Epithelial cell of prostate (primary cell): ENCODE measurements around the gene MICAL3.

ENCODE experiments used
- DNase-seq: peaks from one replicate; pipeline ENCODE4 v3.0.0-alpha.2; 2011; ENCODE audit warnings: low read depth, low spot score
- H3K27ac ChIP-seq: fragments of 450-650 bp; 2 replicates; pipeline ENCODE4 v1.5.1; 2017; ENCODE audit warnings: mild to moderate bottlenecking

MICAL3 gene

GRCh38 chr22:17957693-17958092 lies 66.7 kb downstream of the MICAL3 start:
- no peak overlapping the region for H3K27ac ChIP-seq
- no peak for DNase-seq

GRCh38 chr22:17957204-17957603 lies 67.2 kb downstream of the MICAL3 start:
- DNase-seq: no peak
- H3K27ac ChIP-seq: no peak overlapping the region

GRCh38 chr22:17956630-17957029 lies 67.7 kb downstream of the MICAL3 start:
- H3K27ac ChIP-seq: no peak overlapping the region

GRCh38 chr22:17955590-17956379 lies 68.6 kb downstream of the MICAL3 start:
- DNase-seq: no peak
- H3K27ac ChIP-seq: no peak overlapping the region

More at GRCh38 chr22:17956630-17957029, 67.7 kb downstream of the MICAL3 start:
- DNase-seq: no peak

- H3K27ac ChIP-seq: no peak overlapping the region
- DNase-seq: no peak
Measured at GRCh38 chr22:17954860-17955587, 69.3 kb downstream of the MICAL3 start.

GRCh38 chr22:17954200-17954859 lies 70.0 kb downstream of the MICAL3 start:
- no peak overlapping the region for H3K27ac ChIP-seq
- no peak for DNase-seq

GRCh38 chr22:17953147-17953546 lies 71.2 kb downstream of the MICAL3 start:
- no peak for DNase-seq
- H3K27ac ChIP-seq: no peak overlapping the region

GRCh38 chr22:17952273-17952801 lies 72.0 kb downstream of the MICAL3 start:
- no peak for DNase-seq
- no peak overlapping the region for H3K27ac ChIP-seq

- DNase-seq: no peak
- no peak overlapping the region for H3K27ac ChIP-seq
Measured at GRCh38 chr22:17951315-17951714, 73.0 kb downstream of the MICAL3 start.

GRCh38 chr22:17950651-17951214 lies 73.6 kb downstream of the MICAL3 start:
- no peak overlapping the region for H3K27ac ChIP-seq
- DNase-seq: no peak

GRCh38 chr22:17949642-17950473 lies 74.5 kb downstream of the MICAL3 start:
- H3K27ac ChIP-seq: no peak overlapping the region
- DNase-seq: no peak

GRCh38 chr22:17948101-17948500 lies 76.3 kb downstream of the MICAL3 start:
- no peak for DNase-seq

GRCh38 chr22:17946662-17947367 lies 77.5 kb downstream of the MICAL3 start:
- no peak overlapping the region for H3K27ac ChIP-seq
- no peak for DNase-seq

More at GRCh38 chr22:17948101-17948500, 76.3 kb downstream of the MICAL3 start:
- no peak overlapping the region for H3K27ac ChIP-seq

GRCh38 chr22:17945888-17946648 lies 78.3 kb downstream of the MICAL3 start:
- no peak for DNase-seq
- H3K27ac ChIP-seq: no peak overlapping the region

GRCh38 chr22:17945156-17945887 lies 79.0 kb downstream of the MICAL3 start:
- no peak overlapping the region for H3K27ac ChIP-seq
- DNase-seq: no peak

GRCh38 chr22:17944256-17944655 lies 80.1 kb downstream of the MICAL3 start:
- no peak for DNase-seq
- H3K27ac ChIP-seq: no peak overlapping the region

- H3K27ac ChIP-seq: no peak overlapping the region
- no peak for DNase-seq
Measured at GRCh38 chr22:17943533-17944249, 80.7 kb downstream of the MICAL3 start.
